MM.1S (cell line): Measurements from ENCODE around the gene CRYBA4.

Source experiments
- EZH2 ChIP-seq: fragments of 300-600 bp; sonication (generic); optimal IDR thresholded peaks from 2 replicates; pipeline ENCODE3; 2017; ENCODE audit warnings: low read depth, mild to moderate bottlenecking, antibody characterized with exemption, low read length, mixed read lengths
- EZH2phosphoT487 ChIP-seq: fragments of 300-600 bp; sonication (generic); IDR thresholded peaks from 2 replicates; pipeline ENCODE4 v1.6.1; 2018; ENCODE audit warnings: antibody characterized with exemption, low read length
- TF ChIP-seq, protein P1 (sequence below): fragments of 300-600 bp; sonication (generic); IDR thresholded peaks from 2 replicates; pipeline ENCODE4 v1.5.1; 2016; ENCODE audit warnings: antibody characterized with exemption, low read length, mixed read lengths

DNA sequence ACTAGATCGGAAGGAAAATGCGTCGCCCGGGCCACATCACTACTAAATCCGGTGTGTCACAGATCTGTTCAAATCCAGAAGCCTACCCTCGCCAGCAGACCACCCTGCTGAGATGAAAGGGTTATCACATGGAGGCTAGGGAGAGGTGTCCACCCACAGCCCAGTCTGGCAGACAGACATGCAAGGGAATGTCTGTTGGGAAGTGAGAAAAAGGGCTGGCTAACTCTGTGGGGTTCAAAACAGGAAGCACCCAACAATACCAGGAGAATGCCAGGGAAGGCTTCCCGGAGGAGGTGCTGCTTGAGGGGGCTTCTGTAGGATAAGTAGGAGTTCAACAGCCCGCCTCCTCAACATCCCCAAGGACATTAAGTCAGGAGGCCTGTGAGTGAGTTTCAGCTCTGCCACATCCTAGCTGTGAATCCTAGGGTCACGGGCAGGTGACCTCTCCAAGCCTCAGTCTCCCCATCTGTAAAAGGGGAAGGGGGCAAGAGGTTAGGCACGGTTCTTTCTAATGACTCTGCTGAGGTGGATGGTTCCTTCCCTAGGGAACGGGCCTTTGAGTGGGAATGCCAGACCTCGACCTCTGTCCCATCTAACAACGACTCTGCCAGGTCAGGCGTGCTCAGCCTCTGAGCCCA lies 32.9 kb upstream of the CRYBA4 start:
- TF ChIP-seq EZH2, result no peak
- TF ChIP-seq, protein P1, sequence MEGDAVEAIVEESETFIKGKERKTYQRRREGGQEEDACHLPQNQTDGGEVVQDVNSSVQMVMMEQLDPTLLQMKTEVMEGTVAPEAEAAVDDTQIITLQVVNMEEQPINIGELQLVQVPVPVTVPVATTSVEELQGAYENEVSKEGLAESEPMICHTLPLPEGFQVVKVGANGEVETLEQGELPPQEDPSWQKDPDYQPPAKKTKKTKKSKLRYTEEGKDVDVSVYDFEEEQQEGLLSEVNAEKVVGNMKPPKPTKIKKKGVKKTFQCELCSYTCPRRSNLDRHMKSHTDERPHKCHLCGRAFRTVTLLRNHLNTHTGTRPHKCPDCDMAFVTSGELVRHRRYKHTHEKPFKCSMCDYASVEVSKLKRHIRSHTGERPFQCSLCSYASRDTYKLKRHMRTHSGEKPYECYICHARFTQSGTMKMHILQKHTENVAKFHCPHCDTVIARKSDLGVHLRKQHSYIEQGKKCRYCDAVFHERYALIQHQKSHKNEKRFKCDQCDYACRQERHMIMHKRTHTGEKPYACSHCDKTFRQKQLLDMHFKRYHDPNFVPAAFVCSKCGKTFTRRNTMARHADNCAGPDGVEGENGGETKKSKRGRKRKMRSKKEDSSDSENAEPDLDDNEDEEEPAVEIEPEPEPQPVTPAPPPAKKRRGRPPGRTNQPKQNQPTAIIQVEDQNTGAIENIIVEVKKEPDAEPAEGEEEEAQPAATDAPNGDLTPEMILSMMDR, result no peak
- no peak for TF ChIP-seq EZH2phosphoT487
